SJSA1 (cell line): Measurements from ENCODE around the gene SEC61B. TPM values are rescaled to one million over a fixed set of nuclear protein-coding genes. Genes with fewer than 3 reads are reported as not detected.

Experiments used
- DNase-seq, 2 experiments: peaks; one replicate each; pipeline ENCODE4 v3.0.0-alpha.2; 2015 to 2020; ENCODE audit warnings: low spot score in 2 of 2, low read depth in 1 of 2
- H3K27ac ChIP-seq: fragments of 250-450 bp; sonication (Bioruptor Pico); 2 replicates; pipeline ENCODE4 v1.5.1; 2020; ENCODE audit warnings: mild to moderate bottlenecking, moderate library complexity
- H3K27me3 ChIP-seq: fragments of 250-450 bp; sonication (Bioruptor Pico); replicated peaks from 2 replicates; pipeline ENCODE4 v1.5.1; 2020; ENCODE audit warnings: mild to moderate bottlenecking, moderate library complexity
- H3K36me3 ChIP-seq: fragments of 250-450 bp; sonication (Bioruptor Pico); 2 replicates; pipeline ENCODE4 v1.5.1; 2020; ENCODE audit warnings: mild to moderate bottlenecking
- H3K4me1 ChIP-seq: fragments of 250-450 bp; sonication (Bioruptor Pico); replicated peaks from 2 replicates; pipeline ENCODE4 v1.6.1; 2021; ENCODE audit warnings: mild to moderate bottlenecking
- H3K4me3 ChIP-seq: fragments of 250-450 bp; sonication (Bioruptor Pico); 2 replicates; pipeline ENCODE4 v1.5.1; 2020; ENCODE audit warnings: mild to moderate bottlenecking
- H3K9me3 ChIP-seq: fragments of 250-450 bp; sonication (Bioruptor Pico); replicated peaks from 2 replicates; pipeline ENCODE4 v1.5.1; 2020; ENCODE audit warnings: mild to moderate bottlenecking
- total RNA-seq: library from RNA; depleted of rRNA; stranded (reverse); fragments of >200 nt; shearing (Covaris generic); gene quantifications from 2 replicates; pipeline ENCODE4 v1.2.3, GENCODE V29; 2014; rRNA removed

The SEC61B gene
- 114 and 164 TPM in 2 replicates for total RNA-seq

GRCh38 chr9:99221621-99222415 is at the start of gene SEC61B, which contains the start of gene ALG2:
TSS of gene SEC61B (plus strand) at chr9:99222282. CDS start at chr9:99222364, 82 bp downstream.
TSS of gene ALG2 (minus strand) at chr9:99221942. CDS start at chr9:99221894, 48 bp downstream.
- peak; percentile 94 to 99 for DNase-seq
- peaks cover 5% of the 10 kb centered on the region; the same call in 1 of the 2 replicates for H3K4me1 ChIP-seq
- H3K9me3 ChIP-seq = no peaks in the 10 kb centered on the region
- H3K36me3 ChIP-seq = peaks cover 61% of the 10 kb centered on the region
- no peaks in the 10 kb centered on the region for H3K27me3 ChIP-seq
- peak within 1 kb of the TSS; percentile 84 for H3K4me3 ChIP-seq
- H3K27ac ChIP-seq = peak within 1 kb of the TSS; percentile 99

- Histone ChIP-seq H3K9me3 (no peaks in the 10 kb centered on the region), H3K27me3 (no peaks in the 10 kb centered on the region), H3K4me3 (no peak overlapping the region), H3K4me1 (peaks cover 21% of the 10 kb centered on the region), H3K27ac (no peak overlapping the region), H3K36me3 (no peaks in the 10 kb centered on the region)
- DNase-seq = no peak
Measured at GRCh38 chr9:99173570-99174504, 48.2 kb upstream of the SEC61B start.

- no peak overlapping the region for H3K4me3 ChIP-seq
- H3K27ac ChIP-seq = no peak overlapping the region
- no peaks in the 10 kb centered on the region for H3K9me3 ChIP-seq
- no peaks in the 10 kb centered on the region for H3K36me3 ChIP-seq
- DNase-seq = no peak
- H3K27me3 ChIP-seq = no peaks in the 10 kb centered on the region
- H3K4me1 ChIP-seq = peaks cover 21% of the 10 kb centered on the region
Measured at GRCh38 chr9:99176527-99177013, 45.5 kb upstream of the SEC61B start.

GRCh38 chr9:99177576-99178366 is 44.3 kb upstream of the SEC61B start:
- Histone ChIP-seq H3K4me3 (no peak overlapping the region), H3K36me3 (no peaks in the 10 kb centered on the region), H3K4me1 (peaks cover 25% of the 10 kb centered on the region), H3K27ac (no peak overlapping the region), H3K27me3 (no peaks in the 10 kb centered on the region), H3K9me3 (no peaks in the 10 kb centered on the region)
- no peak for DNase-seq

- Histone ChIP-seq H3K4me3 (no peak overlapping the region), H3K27ac (no peak overlapping the region), H3K4me1 (peaks cover 19% of the 10 kb centered on the region), H3K36me3 (no peaks in the 10 kb centered on the region), H3K9me3 (no peaks in the 10 kb centered on the region), H3K27me3 (no peaks in the 10 kb centered on the region)
- DNase-seq = no peak
Measured at GRCh38 chr9:99178912-99179872, 42.9 kb upstream of the SEC61B start.

GRCh38 chr9:99180199-99180598 is 41.9 kb upstream of the SEC61B start:
- Histone ChIP-seq H3K4me3 (no peak overlapping the region), H3K27me3 (no peaks in the 10 kb centered on the region)

GRCh38 chr9:99180662-99181061 is 41.4 kb upstream of the SEC61B start:
- H3K9me3 ChIP-seq = no peaks in the 10 kb centered on the region
- no peak for DNase-seq

More at GRCh38 chr9:99180199-99180598, 41.9 kb upstream of the SEC61B start:
- H3K27ac ChIP-seq = no peak overlapping the region
- H3K9me3 ChIP-seq = no peaks in the 10 kb centered on the region
- no peaks in the 10 kb centered on the region for H3K36me3 ChIP-seq
- DNase-seq = no peak
- H3K4me1 ChIP-seq = peaks cover 21% of the 10 kb centered on the region

GRCh38 chr9:99181206-99181605 is 40.9 kb upstream of the SEC61B start:
- Histone ChIP-seq H3K4me1 (peaks cover 21% of the 10 kb centered on the region), H3K27ac (peak overlapping the region; percentile 47), H3K4me3 (no peak overlapping the region), H3K9me3 (no peaks in the 10 kb centered on the region), H3K36me3 (no peaks in the 10 kb centered on the region), H3K27me3 (no peaks in the 10 kb centered on the region)
- no peak for DNase-seq

More at GRCh38 chr9:99180662-99181061, 41.4 kb upstream of the SEC61B start:
- no peaks in the 10 kb centered on the region for H3K27me3 ChIP-seq
- H3K36me3 ChIP-seq = no peaks in the 10 kb centered on the region
- no peak overlapping the region for H3K4me3 ChIP-seq
- no peak overlapping the region for H3K27ac ChIP-seq
- peaks cover 21% of the 10 kb centered on the region for H3K4me1 ChIP-seq

GRCh38 chr9:99181621-99182020 is 40.5 kb upstream of the SEC61B start:
- Histone ChIP-seq H3K9me3 (no peaks in the 10 kb centered on the region), H3K4me3 (no peak overlapping the region), H3K27me3 (no peaks in the 10 kb centered on the region), H3K4me1 (peaks cover 21% of the 10 kb centered on the region), H3K36me3 (no peaks in the 10 kb centered on the region), H3K27ac (peak overlapping the region; percentile 53)
- peak; percentile 53 to 65 for DNase-seq

GRCh38 chr9:99182356-99182755 is 39.7 kb upstream of the SEC61B start:
- Histone ChIP-seq H3K9me3 (no peaks in the 10 kb centered on the region), H3K4me1 (peaks cover 21% of the 10 kb centered on the region), H3K4me3 (no peak overlapping the region), H3K36me3 (no peaks in the 10 kb centered on the region), H3K27me3 (no peaks in the 10 kb centered on the region), H3K27ac (no peak overlapping the region)
- peak in 1 of 2 experiments; percentile 11 for DNase-seq

GRCh38 chr9:99183616-99184015 is 38.5 kb upstream of the SEC61B start:
- Histone ChIP-seq H3K4me1 (peaks cover 21% of the 10 kb centered on the region), H3K4me3 (no peak overlapping the region), H3K27ac (no peak overlapping the region), H3K36me3 (no peaks in the 10 kb centered on the region), H3K27me3 (peaks cover 5% of the 10 kb centered on the region; the same call in 1 of the 2 replicates), H3K9me3 (no peaks in the 10 kb centered on the region)
- no peak for DNase-seq

- peaks cover 5% of the 10 kb centered on the region; the same call in 1 of the 2 replicates for H3K27me3 ChIP-seq
- H3K27ac ChIP-seq = no peak overlapping the region
- H3K4me3 ChIP-seq = no peak overlapping the region
Measured at GRCh38 chr9:99184110-99184474, 38.0 kb upstream of the SEC61B start.

More at GRCh38 chr9:99184110-99184474, 38.0 kb upstream of the SEC61B start:
- Histone ChIP-seq H3K36me3 (no peaks in the 10 kb centered on the region), H3K9me3 (no peaks in the 10 kb centered on the region), H3K4me1 (peaks cover 21% of the 10 kb centered on the region)
- DNase-seq = no peak
